Keratinocyte (primary cell): Measurements from ENCODE around the gene FANCC. TPM values are rescaled to one million over a fixed set of nuclear protein-coding genes. Genes with fewer than 3 reads are reported as not detected.

ENCODE experiments used
- DNase-seq: peaks from one replicate; pipeline ENCODE4 v3.0.0-alpha.2; 2011; ENCODE audit warnings: low read depth, missing footprints, low spot score
- FAIRE-seq: peaks from 2 replicates; lab custom pipeline; 2011; peaks lifted over from hg19 to GRCh38; lab: Jason Lieb, UNC
- H2AFZ ChIP-seq: 2 replicates; pipeline ENCODE4 v1.6.0; 2012; ENCODE audit warnings: low read length, control low read depth, inconsistent platforms; ENCODE audit not compliant: control insufficient read depth
- H3K27ac ChIP-seq: 2 replicates; pipeline ENCODE4 v1.5.1; 2011; ENCODE audit warnings: low read length; ENCODE audit not compliant: control insufficient read depth, insufficient read depth
- H3K27me3 ChIP-seq: 3 replicates; pipeline ENCODE4 v1.6.0; 2011; ENCODE audit warnings: low read length; ENCODE audit not compliant: control insufficient read depth, insufficient read depth; ENCODE audit errors: extremely low read depth
- H3K36me3 ChIP-seq, 2 experiments: 2 replicates in 1 of 2; 3 replicates in 1 of 2; pipeline ENCODE4 v1.5.1; 2011; ENCODE audit warnings: low read length in 2 of 2, mild to moderate bottlenecking in 1 of 2; ENCODE audit not compliant: control insufficient read depth in 2 of 2, insufficient read depth in 2 of 2; ENCODE audit errors: extremely low read depth in 1 of 2
- H3K4me1 ChIP-seq: 3 replicates; pipeline ENCODE4 v1.5.1; 2011; ENCODE audit warnings: low read length; ENCODE audit not compliant: control insufficient read depth, insufficient read depth; ENCODE audit errors: extremely low read depth
- H3K4me2 ChIP-seq: 3 replicates; pipeline ENCODE4 v1.6.0; 2011; ENCODE audit warnings: low read depth, low read length; ENCODE audit not compliant: control insufficient read depth, insufficient read depth; ENCODE audit errors: extremely low read depth
- H3K4me3 ChIP-seq, 3 experiments: fragments of 200-600 bp in 1 of 3; sonication (generic) in 1 of 3; 2 replicates in 2 of 3; 3 replicates in 1 of 3; pipeline ENCODE4 v1.5.1; 2011 to 2016; ENCODE audit warnings: low read length in 3 of 3, mild to moderate bottlenecking in 3 of 3, control low read depth in 2 of 3, inconsistent platforms in 1 of 3, low read depth in 1 of 3, mixed read lengths in 1 of 3, mixed run types in 1 of 3, moderate library complexity in 1 of 3; ENCODE audit not compliant: control insufficient read depth in 2 of 3, insufficient read depth in 2 of 3; ENCODE audit errors: extremely low read depth in 1 of 3
- H3K79me2 ChIP-seq: 2 replicates; pipeline ENCODE4 v1.6.0; 2012; ENCODE audit warnings: low read length; ENCODE audit not compliant: control insufficient read depth, insufficient read depth
- H3K9ac ChIP-seq: 3 replicates; pipeline ENCODE4 v1.6.0; 2011; ENCODE audit warnings: low read length; ENCODE audit not compliant: control insufficient read depth, insufficient read depth; ENCODE audit errors: extremely low read depth
- H3K9me1 ChIP-seq: 3 replicates; pipeline ENCODE4 v1.6.0; 2011; ENCODE audit warnings: low read length; ENCODE audit not compliant: control insufficient read depth, insufficient read depth; ENCODE audit errors: extremely low read depth
- H3K9me3 ChIP-seq: 2 replicates; pipeline ENCODE4 v1.5.1; 2012; ENCODE audit warnings: low read depth, low read length; ENCODE audit not compliant: control insufficient read depth
- H4K20me1 ChIP-seq: 3 replicates; pipeline ENCODE4 v1.6.0; 2011; ENCODE audit warnings: low read length; ENCODE audit not compliant: control insufficient read depth, insufficient read depth; ENCODE audit errors: extremely low read depth
- EZH2 ChIP-seq: IDR thresholded peaks from one replicate; pipeline ENCODE4 v1.6.1; 2012; ENCODE audit warnings: inconsistent platforms, mild to moderate bottlenecking, low read length, moderate library complexity
- dilution Hi-C: fragments of 300-500 bp; cut with MboI; formaldehyde crosslinking; loops from one replicate; pipeline ENCODE4 v1.7.0; 2020; ENCODE audit warnings: low sequenced_read_pairs; ENCODE audit not compliant: extremely low pct_ligation_motif_present
- polyA plus RNA-seq, 5 experiments: library from polyadenylated mRNA; depleted of rRNA in 3 of 5; stranded (reverse) in 3 of 5; stranded (forward) in 1 of 5; unstranded in 1 of 5; fragments of >200 nt; gene quantifications; 1 replicate in 1 of 5; 2 replicates in 3 of 5; 3 replicates in 1 of 5; pipeline versions ENCODE4 v1.2.1 to v1.2.3, GENCODE V29; 2011 to 2012; ENCODE audit warnings: missing spikeins in 2 of 5, low read depth in 1 of 5, low replicate concordance in 1 of 5
- TF ChIP-seq, protein P1 (sequence below), 3 experiments: IDR thresholded peaks in 1 of 3; conservative IDR thresholded peaks in 1 of 3; optimal IDR thresholded peaks in 1 of 3; 2 replicates in 2 of 3; 3 replicates in 1 of 3; pipeline versions ENCODE3 to v1.5.1; 2011; ENCODE audit warnings: low read length in 3 of 3, mild to moderate bottlenecking in 3 of 3, moderate library complexity in 2 of 3, control low read depth in 1 of 3, inconsistent platforms in 1 of 3; ENCODE audit not compliant: insufficient read depth in 2 of 3; ENCODE audit errors: extremely low read depth in 1 of 3

The FANCC gene
- polyA plus RNA-seq, 1 donor (not counting 4 experiments of a cell fraction or from before 2014, with no cell fraction given) = 8.3 TPM

DNA sequence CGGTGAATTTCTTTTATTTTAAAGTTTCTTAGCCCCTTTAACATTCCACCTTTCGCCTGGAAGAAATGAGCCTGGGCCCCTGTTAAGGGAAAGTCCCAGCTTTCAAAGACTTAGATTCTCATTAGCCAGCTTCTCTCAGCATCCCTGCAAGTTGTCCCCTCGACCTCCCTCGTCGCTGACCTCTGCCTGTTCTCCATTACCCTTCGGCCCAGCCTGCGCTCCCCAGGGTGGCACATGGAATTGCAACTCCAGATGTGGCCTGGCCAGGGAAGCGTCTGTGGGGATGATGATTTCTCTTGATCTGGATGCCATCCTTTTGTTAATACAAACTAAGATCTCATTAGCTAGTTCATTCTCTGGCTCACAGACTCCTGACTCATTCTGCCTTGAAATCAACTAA is 43.4 kb upstream of the FANCC start:
- H3K79me2 ChIP-seq = no peaks in the 10 kb centered on the region

DNA sequence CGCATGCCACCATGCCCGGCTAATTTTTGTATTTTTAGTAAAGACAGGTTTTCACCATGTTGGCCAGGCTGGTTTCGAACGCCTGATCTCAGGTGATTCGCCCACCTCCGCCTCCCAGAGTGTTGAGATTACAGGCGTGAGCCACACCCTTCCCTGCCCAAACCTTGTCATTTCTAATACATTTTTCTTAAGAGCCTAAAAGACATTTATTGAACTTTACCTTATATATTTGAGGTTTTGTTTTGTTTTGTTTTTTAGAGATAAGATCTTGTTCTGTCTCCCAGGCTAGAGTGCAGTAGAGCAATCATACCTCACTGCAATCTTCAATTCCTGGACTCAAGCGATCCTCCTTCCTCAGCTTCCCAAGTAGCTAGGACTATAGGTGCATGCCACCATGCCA is 39.8 kb upstream of the FANCC start:
- dilution Hi-C loops = no loop called here
- no peak for FAIRE-seq
- no peak overlapping the region for H3K27ac ChIP-seq
- no peaks in the 10 kb centered on the region for H3K9me3 ChIP-seq
- no peak overlapping the region for H3K4me2 ChIP-seq
- H3K9me1 ChIP-seq = no peaks in the 10 kb centered on the region
- no peaks in the 10 kb centered on the region for H3K36me3 ChIP-seq
- no peak for DNase-seq
- no peak overlapping the region for H2AFZ ChIP-seq
- H3K4me1 ChIP-seq = no peaks in the 10 kb centered on the region
- no peaks in the 10 kb centered on the region for H3K27me3 ChIP-seq
- no peak overlapping the region for H3K9ac ChIP-seq
- H3K79me2 ChIP-seq = no peaks in the 10 kb centered on the region
- H4K20me1 ChIP-seq = no peaks in the 10 kb centered on the region
- no peak overlapping the region for H3K4me3 ChIP-seq
- TF ChIP-seq EZH2 = no peak
- TF ChIP-seq, protein P1, sequence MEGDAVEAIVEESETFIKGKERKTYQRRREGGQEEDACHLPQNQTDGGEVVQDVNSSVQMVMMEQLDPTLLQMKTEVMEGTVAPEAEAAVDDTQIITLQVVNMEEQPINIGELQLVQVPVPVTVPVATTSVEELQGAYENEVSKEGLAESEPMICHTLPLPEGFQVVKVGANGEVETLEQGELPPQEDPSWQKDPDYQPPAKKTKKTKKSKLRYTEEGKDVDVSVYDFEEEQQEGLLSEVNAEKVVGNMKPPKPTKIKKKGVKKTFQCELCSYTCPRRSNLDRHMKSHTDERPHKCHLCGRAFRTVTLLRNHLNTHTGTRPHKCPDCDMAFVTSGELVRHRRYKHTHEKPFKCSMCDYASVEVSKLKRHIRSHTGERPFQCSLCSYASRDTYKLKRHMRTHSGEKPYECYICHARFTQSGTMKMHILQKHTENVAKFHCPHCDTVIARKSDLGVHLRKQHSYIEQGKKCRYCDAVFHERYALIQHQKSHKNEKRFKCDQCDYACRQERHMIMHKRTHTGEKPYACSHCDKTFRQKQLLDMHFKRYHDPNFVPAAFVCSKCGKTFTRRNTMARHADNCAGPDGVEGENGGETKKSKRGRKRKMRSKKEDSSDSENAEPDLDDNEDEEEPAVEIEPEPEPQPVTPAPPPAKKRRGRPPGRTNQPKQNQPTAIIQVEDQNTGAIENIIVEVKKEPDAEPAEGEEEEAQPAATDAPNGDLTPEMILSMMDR (optimal IDR thresholded peaks at IDR 0.05 in 1 of 3, IDR thresholded peaks at IDR 0.05 in 1 of 3, conservative IDR thresholded peaks at IDR 0.05 in 1 of 3; ENCODE audit: extremely low read depth in 1 of 3, insufficient read depth in 2 of 3, low read length in 3 of 3) = no peak

More for the DNA sequence above, 43.4 kb upstream of the FANCC start:
- no peak for FAIRE-seq
- Histone ChIP-seq H3K27me3 (peaks cover 6% of the 10 kb centered on the region), H3K36me3 (no peaks in the 10 kb centered on the region), H4K20me1 (no peaks in the 10 kb centered on the region), H3K9ac (no peak overlapping the region), H3K9me3 (no peaks in the 10 kb centered on the region), H3K27ac (no peak overlapping the region), H3K9me1 (no peaks in the 10 kb centered on the region), H3K4me2 (no peak overlapping the region), H2AFZ (no peak overlapping the region), H3K4me3 (no peak overlapping the region), H3K4me1 (no peaks in the 10 kb centered on the region)
- DNase-seq = no peak
- no peak for TF ChIP-seq EZH2
- dilution Hi-C loops = no loop called here

DNA sequence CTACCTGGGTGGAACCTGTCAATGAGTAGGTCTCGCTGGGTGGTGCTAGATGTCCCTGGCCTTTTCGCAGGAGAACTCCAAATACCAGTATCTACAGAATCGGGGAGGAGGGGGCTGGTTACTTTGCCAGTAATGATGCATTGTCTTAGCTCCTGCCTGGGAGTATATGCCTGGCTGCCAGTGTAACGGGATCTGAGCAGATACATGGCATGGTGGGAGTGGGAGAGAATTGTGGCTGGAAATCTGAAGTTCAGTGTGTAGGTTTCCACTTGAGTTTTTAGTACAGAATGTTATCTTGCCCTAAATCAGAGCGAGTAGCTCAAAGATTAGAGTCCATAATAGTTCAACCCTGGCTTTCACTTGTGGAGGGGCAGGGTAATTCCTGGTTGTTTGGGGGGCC is 38.0 kb upstream of the FANCC start:
- H3K4me2 ChIP-seq = no peak overlapping the region
- H3K27me3 ChIP-seq = peaks cover 3% of the 10 kb centered on the region
- no peaks in the 10 kb centered on the region for H3K79me2 ChIP-seq
- TF ChIP-seq, protein P1 (optimal IDR thresholded peaks at IDR 0.05 in 1 of 3, IDR thresholded peaks at IDR 0.05 in 1 of 3, conservative IDR thresholded peaks at IDR 0.05 in 1 of 3; ENCODE audit: extremely low read depth in 1 of 3, insufficient read depth in 2 of 3, low read length in 3 of 3) = no peak
- TF ChIP-seq EZH2 = no peak
- no peak overlapping the region for H3K27ac ChIP-seq
- H2AFZ ChIP-seq = no peak overlapping the region
- no peaks in the 10 kb centered on the region for H3K4me1 ChIP-seq
- no peak overlapping the region for H3K9ac ChIP-seq
- H4K20me1 ChIP-seq = no peaks in the 10 kb centered on the region
- H3K4me3 ChIP-seq = no peak overlapping the region
- dilution Hi-C loops = no loop called here
- FAIRE-seq = no peak
- H3K9me1 ChIP-seq = no peaks in the 10 kb centered on the region
- DNase-seq = no peak
- H3K36me3 ChIP-seq = no peaks in the 10 kb centered on the region
- H3K9me3 ChIP-seq = no peaks in the 10 kb centered on the region
